ENCODE measurements around the gene GGPS1.
"Not testable (repeated sequence)": the region's sequence is repeated elsewhere in the genome, so short reads cannot be mapped to it uniquely, and the experiment has no call there.

Gene GGPS1

GRCh38 chr1:235304549-235305451, 23.6 kb upstream of the GGPS1 start:
- DNase-seq (ENCODE audit: low read depth), result no peak

GRCh38 chr1:235307158-235308124, 20.9 kb upstream of the GGPS1 start:
- DNase-seq (ENCODE audit: low read depth), result no peak

GRCh38 chr1:235309206-235309605, 19.2 kb upstream of the GGPS1 start:
- not testable (repeated sequence) for DNase-seq (ENCODE audit: low read depth)

GRCh38 chr1:235313262-235313661, 15.1 kb upstream of the GGPS1 start:
- DNase-seq (ENCODE audit: low read depth), result no peak

GRCh38 chr1:235313931-235314678, 14.3 kb upstream of the GGPS1 start:
- DNase-seq (ENCODE audit: low read depth), result no peak

- no peak for DNase-seq (ENCODE audit: low read depth)
Observed at GRCh38 chr1:235315173-235315572, 13.2 kb upstream of the GGPS1 start.

- DNase-seq (ENCODE audit: low read depth), result no peak
Observed at GRCh38 chr1:235315735-235316134, 12.6 kb upstream of the GGPS1 start.

- no peak for DNase-seq (ENCODE audit: low read depth)
Observed at GRCh38 chr1:235317168-235317567, 11.2 kb upstream of the GGPS1 start.

GRCh38 chr1:235319255-235319654, 9.1 kb upstream of the GGPS1 start:
- DNase-seq (ENCODE audit: low read depth), result no peak

- DNase-seq (ENCODE audit: low read depth), result no peak
Observed at GRCh38 chr1:235320521-235321179, 7.7 kb upstream of the GGPS1 start.

GRCh38 chr1:235324296-235324695, 4.1 kb upstream of the GGPS1 start:
- no peak for DNase-seq (ENCODE audit: low read depth)

GRCh38 chr1:235325139-235325538, 3.2 kb upstream of the GGPS1 start:
- DNase-seq (ENCODE audit: low read depth), result no peak

GRCh38 chr1:235325854-235326253, 2.5 kb upstream of the GGPS1 start:
- no peak for DNase-seq (ENCODE audit: low read depth)

GRCh38 chr1:235326719-235327558, 1.4 kb upstream of the GGPS1 start:
- peak; percentile 49 for DNase-seq (ENCODE audit: low read depth)

- peak; percentile 27 for DNase-seq (ENCODE audit: low read depth)
Observed at GRCh38 chr1:235327559-235328270, 655 bp upstream of the GGPS1 start, which contains the start of gene ARID4B. TSS of gene ARID4B (minus strand) at chr1:235328179. CDS start at chr1:235326919, 1,260 bp downstream.

GRCh38 chr1:235329139-235329902, 951 bp downstream of the GGPS1 start:
- DNase-seq (ENCODE audit: low read depth), result peak; percentile 35

GRCh38 chr1:235330918-235331285, 2.5 kb downstream of the GGPS1 start:
- DNase-seq (ENCODE audit: low read depth), result no peak

GRCh38 chr1:235331401-235331800, 3.0 kb downstream of the GGPS1 start:
- no peak for DNase-seq (ENCODE audit: low read depth)

GRCh38 chr1:235336903-235337302, 8.5 kb downstream of the GGPS1 start:
- DNase-seq (ENCODE audit: low read depth), result no peak

Measured in activated T-cell treated with anti-CD3 and anti-CD28 coated beads for 24 hours (primary cell).